OCI-LY3 (cell line): ENCODE measurements around the gene NPHP4.

Experiments
- H2AFZ ChIP-seq: fragments of 200-600, 300-600 bp; shearing (Covaris generic); 2 replicates; pipeline ENCODE4 v1.6.0; 2014; ENCODE audit warnings: antibody characterized with exemption, low read depth, low read length
- H3K27ac ChIP-seq: fragments of 200-600, 300-600 bp; sonication (generic); 2 replicates; pipeline ENCODE4 v1.5.1; 2014; ENCODE audit warnings: mild to moderate bottlenecking, low read length, moderate library complexity, mixed read lengths
- H3K27me3 ChIP-seq: fragments of 200-600, 300-600 bp; sonication (generic); 2 replicates; pipeline ENCODE4 v1.6.1; 2014; ENCODE audit warnings: low read depth, low read length, mixed read lengths
- H3K36me3 ChIP-seq: fragments of 200-600, 300-600 bp; sonication (generic); replicated peaks from 2 replicates; pipeline ENCODE3; 2014; ENCODE audit warnings: low read depth, low read length, mixed read lengths
- H3K4me1 ChIP-seq: fragments of 300-600, 200-600 bp; sonication (generic); 2 replicates; pipeline ENCODE4 v1.6.1; 2014; ENCODE audit warnings: low read length, mixed read lengths
- H3K4me2 ChIP-seq: fragments of 200-600, 300-600 bp; sonication (generic); 2 replicates; pipeline ENCODE4 v1.6.1; 2014; ENCODE audit warnings: low read length, mixed read lengths
- H3K4me3 ChIP-seq: fragments of 300-600, 200-600 bp; sonication (generic); 2 replicates; pipeline ENCODE4 v1.5.1; 2014; ENCODE audit warnings: antibody characterized with exemption, mild to moderate bottlenecking, low read length, moderate library complexity
- H3K79me2 ChIP-seq: fragments of 300-600, 200-600 bp; shearing (Covaris generic); 2 replicates; pipeline ENCODE4 v1.6.1; 2014; ENCODE audit warnings: mild to moderate bottlenecking, low read length, mixed read lengths
- H3K9ac ChIP-seq: fragments of 300-600, 200-600 bp; shearing (Covaris generic); 2 replicates; pipeline ENCODE4 v1.6.0; 2014; ENCODE audit warnings: mild to moderate bottlenecking, low read length, moderate library complexity
- H3K9me3 ChIP-seq: fragments of 200-600, 300-600 bp; shearing (Covaris generic); 2 replicates; pipeline ENCODE4 v1.6.1; 2014; ENCODE audit warnings: low read length, mixed read lengths; ENCODE audit not compliant: insufficient read depth
- H4K20me1 ChIP-seq: fragments of 200-600, 300-600 bp; sonication (generic); 2 replicates; pipeline ENCODE4 v1.6.1; 2016; ENCODE audit warnings: low read length, mixed read lengths; ENCODE audit not compliant: insufficient read depth
- EZH2phosphoT487 ChIP-seq: fragments of 200-600 bp; shearing (Covaris generic); IDR thresholded peaks from 2 replicates; pipeline ENCODE4 v1.6.1; 2018; ENCODE audit warnings: antibody characterized with exemption, mixed run types, low read depth
- TF ChIP-seq, protein P1 (sequence below): fragments of 200-600, 300-600 bp; sonication (generic); IDR thresholded peaks from 2 replicates; pipeline ENCODE4 v1.5.1; 2014; ENCODE audit warnings: antibody characterized with exemption, low read length, low read depth

NPHP4 gene

GRCh38 chr1:5883129-5884048 lies 108.8 kb downstream of the NPHP4 start:
- no peaks in the 10 kb centered on the region for H3K27me3 ChIP-seq
- H3K4me1 ChIP-seq: no peaks in the 10 kb centered on the region
- TF ChIP-seq EZH2phosphoT487: no peak
- H4K20me1 ChIP-seq: no peaks in the 10 kb centered on the region
- H3K27ac ChIP-seq: no peak overlapping the region
- H3K4me2 ChIP-seq: no peak overlapping the region
- no peak overlapping the region for H3K9ac ChIP-seq
- H2AFZ ChIP-seq: no peak overlapping the region
- H3K79me2 ChIP-seq: no peaks in the 10 kb centered on the region
- H3K4me3 ChIP-seq: no peak overlapping the region
- no peaks in the 10 kb centered on the region for H3K36me3 ChIP-seq
- H3K9me3 ChIP-seq: no peaks in the 10 kb centered on the region

DNA sequence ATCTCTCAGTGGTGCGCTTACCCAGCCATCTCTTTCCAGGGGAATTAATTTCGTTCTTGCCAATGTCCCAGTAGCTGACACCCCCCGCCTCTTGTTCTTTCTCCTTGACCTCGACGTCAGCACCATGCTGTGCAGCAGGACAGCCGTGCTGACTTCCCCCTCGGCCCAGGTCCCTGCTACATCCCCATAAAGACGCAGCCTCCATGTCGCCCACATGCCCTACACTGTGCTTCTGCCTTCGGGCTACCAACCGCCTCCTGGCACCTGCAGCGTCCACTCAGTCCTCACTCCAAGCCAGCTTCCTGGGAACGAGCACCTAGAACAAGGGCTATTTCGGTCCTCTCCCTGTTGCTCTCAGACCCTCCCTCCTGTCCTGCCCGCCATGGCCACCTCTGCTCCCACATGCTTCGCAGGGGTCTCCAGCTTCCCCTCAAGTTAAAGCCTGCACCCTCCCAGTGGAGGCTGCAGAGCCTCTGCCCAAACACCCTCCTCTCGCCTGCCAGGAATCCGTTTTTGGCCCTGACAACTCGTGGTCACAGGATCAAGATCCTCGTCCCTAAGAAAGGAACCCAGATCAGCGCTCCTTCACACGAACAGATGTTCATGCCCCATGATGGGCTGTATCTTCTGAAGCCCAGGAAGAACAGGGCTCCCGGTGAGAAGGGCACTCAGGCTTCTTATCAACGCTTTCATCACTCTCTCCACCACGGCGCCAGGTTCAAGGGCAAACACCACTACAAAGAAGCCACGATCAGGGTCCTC lies 109.7 kb downstream of the NPHP4 start:
- H3K9me3 ChIP-seq: no peaks in the 10 kb centered on the region
- H3K9ac ChIP-seq: no peak overlapping the region
- no peak overlapping the region for H3K27ac ChIP-seq
- H3K27me3 ChIP-seq: no peaks in the 10 kb centered on the region
- no peaks in the 10 kb centered on the region for H4K20me1 ChIP-seq
- H3K4me1 ChIP-seq: no peaks in the 10 kb centered on the region
- no peaks in the 10 kb centered on the region for H3K36me3 ChIP-seq
- no peak overlapping the region for H3K4me3 ChIP-seq
- H2AFZ ChIP-seq: no peak overlapping the region
- H3K4me2 ChIP-seq: no peak overlapping the region
- no peak for TF ChIP-seq EZH2phosphoT487
- TF ChIP-seq, protein P1, sequence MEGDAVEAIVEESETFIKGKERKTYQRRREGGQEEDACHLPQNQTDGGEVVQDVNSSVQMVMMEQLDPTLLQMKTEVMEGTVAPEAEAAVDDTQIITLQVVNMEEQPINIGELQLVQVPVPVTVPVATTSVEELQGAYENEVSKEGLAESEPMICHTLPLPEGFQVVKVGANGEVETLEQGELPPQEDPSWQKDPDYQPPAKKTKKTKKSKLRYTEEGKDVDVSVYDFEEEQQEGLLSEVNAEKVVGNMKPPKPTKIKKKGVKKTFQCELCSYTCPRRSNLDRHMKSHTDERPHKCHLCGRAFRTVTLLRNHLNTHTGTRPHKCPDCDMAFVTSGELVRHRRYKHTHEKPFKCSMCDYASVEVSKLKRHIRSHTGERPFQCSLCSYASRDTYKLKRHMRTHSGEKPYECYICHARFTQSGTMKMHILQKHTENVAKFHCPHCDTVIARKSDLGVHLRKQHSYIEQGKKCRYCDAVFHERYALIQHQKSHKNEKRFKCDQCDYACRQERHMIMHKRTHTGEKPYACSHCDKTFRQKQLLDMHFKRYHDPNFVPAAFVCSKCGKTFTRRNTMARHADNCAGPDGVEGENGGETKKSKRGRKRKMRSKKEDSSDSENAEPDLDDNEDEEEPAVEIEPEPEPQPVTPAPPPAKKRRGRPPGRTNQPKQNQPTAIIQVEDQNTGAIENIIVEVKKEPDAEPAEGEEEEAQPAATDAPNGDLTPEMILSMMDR: no peak
- no peaks in the 10 kb centered on the region for H3K79me2 ChIP-seq

DNA sequence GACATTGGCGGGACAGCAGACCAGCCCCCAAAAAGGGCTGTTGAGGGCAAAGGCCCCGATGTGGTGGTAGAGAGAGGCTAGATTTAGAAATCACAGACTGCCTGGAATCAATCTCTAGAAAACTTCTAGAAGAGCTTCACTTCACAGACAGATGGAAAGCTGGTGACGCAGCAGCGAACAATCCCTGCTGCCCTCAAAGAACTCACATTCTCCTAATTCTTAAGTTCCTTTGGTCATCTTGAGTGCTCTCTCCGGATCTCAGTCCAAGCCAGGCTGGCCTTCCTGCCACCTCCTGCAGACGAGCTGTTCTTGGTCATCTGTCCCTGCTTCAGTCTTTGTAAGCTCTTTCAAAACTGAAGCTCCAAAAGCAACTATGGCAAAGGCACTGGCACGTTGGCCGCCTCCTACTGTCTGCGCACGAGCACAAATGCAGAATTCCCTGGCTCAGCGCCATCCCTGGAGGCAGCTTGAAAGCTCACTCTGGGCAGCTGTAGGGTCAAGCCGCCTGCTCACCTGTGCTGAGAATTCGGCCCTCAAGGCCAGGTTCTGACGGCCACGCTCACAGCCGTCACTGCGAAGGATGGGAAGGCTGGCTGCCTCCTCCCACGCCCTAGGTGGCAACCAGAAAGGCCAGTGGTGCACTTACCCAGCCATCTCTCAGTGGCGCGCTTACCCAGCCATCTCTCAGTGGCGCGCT lies 110.6 kb downstream of the NPHP4 start:
- Histone ChIP-seq H3K27ac (no peak overlapping the region), H3K4me2 (no peak overlapping the region), H3K4me1 (no peaks in the 10 kb centered on the region), H3K79me2 (no peaks in the 10 kb centered on the region), H3K9ac (no peak overlapping the region), H3K9me3 (no peaks in the 10 kb centered on the region), H3K4me3 (no peak overlapping the region), H2AFZ (no peak overlapping the region), H3K27me3 (no peaks in the 10 kb centered on the region), H3K36me3 (no peaks in the 10 kb centered on the region), H4K20me1 (no peaks in the 10 kb centered on the region)
- no peak for TF ChIP-seq EZH2phosphoT487
- TF ChIP-seq, protein P1: no peak

GRCh38 chr1:5880630-5881405 lies 111.4 kb downstream of the NPHP4 start:
- no peak for TF ChIP-seq EZH2phosphoT487
- TF ChIP-seq, protein P1: no peak
- H3K27me3 ChIP-seq: no peaks in the 10 kb centered on the region
- no peaks in the 10 kb centered on the region for H3K9me3 ChIP-seq
- H3K36me3 ChIP-seq: no peaks in the 10 kb centered on the region
- no peak overlapping the region for H3K4me3 ChIP-seq
- H3K4me2 ChIP-seq: no peak overlapping the region
- no peak overlapping the region for H2AFZ ChIP-seq
- no peaks in the 10 kb centered on the region for H3K79me2 ChIP-seq
- no peaks in the 10 kb centered on the region for H3K4me1 ChIP-seq
- H4K20me1 ChIP-seq: no peaks in the 10 kb centered on the region
- no peak overlapping the region for H3K27ac ChIP-seq
- H3K9ac ChIP-seq: no peak overlapping the region
